Fibroblast of skin of scalp (primary cell): Measurements from ENCODE around the gene ATAD1. TPM values are rescaled to one million over a fixed set of nuclear protein-coding genes. Genes with fewer than 3 reads are reported as not detected.
"Not testable (repeated sequence)": the region's sequence is repeated elsewhere in the genome, so short reads cannot be mapped to it uniquely, and the experiment has no call there.

ENCODE experiments used
- DNase-seq: peaks from one replicate; pipeline ENCODE4 v3.0.0-alpha.2; 2013
- polyA plus RNA-seq, 2 experiments: library from polyadenylated mRNA; unstranded; fragments of 120-200 nt; gene quantifications; one replicate each; pipeline ENCODE4 v1.2.1, GENCODE V29; 2013; ENCODE audit not compliant: insufficient read length in 2 of 2

ATAD1 gene
- 27.1 TPM for polyA plus RNA-seq (2013, experiment 1 of 2; ENCODE audit: insufficient read length)
- polyA plus RNA-seq (2013, experiment 2 of 2; ENCODE audit: insufficient read length), result 30.4 TPM

DNA sequence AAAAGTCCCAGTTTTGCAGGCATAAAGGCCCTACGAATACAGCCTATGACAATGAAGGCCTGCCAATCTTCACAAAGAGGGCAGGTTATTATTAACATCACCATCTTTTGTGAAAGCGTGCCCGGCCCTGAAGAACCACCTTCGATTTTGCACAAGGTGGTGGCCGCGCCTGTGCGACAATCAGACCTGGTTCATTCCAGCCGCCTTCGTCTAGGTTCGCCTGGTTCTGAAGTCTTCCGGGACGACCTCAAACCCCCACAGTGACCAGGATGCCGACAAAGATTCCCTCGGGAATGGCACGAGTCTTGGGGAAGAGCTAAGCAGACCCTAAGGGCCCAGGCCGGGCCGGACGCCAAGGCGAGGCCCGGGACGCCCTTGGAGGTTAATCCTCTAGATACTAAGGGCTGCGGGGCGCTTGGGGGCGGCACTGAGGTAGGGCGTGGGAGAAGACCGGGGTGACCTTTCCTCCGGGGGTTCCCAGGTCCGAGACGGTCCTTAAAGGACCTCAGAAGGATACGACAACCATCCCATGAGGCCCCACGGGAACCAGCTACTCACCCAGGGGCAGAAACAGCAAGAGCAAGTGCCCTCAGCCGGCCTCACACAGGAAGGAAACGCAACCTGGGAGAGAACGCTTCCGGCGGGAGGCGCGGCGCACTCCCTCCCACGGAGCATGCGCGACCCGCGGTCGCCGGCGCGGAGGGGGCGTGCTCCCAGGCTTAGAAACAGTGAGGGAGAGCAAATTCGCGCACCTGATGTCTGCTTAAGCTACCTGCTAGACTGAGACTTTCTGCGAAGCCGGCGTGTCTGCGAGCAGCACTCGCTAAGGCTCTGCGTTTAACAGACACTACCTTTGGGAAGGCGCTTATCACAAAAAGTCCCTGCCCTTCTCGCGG lies at the start of gene ATAD1:
Gene ATAD1, minus strand, starts transcription at position 618 of the 896 bp plus-strand sequence. CDS start 3,627 bp downstream, outside the sequence.
- DNase-seq, result peak; percentile 85

- DNase-seq, result no peak
Observed at GRCh38 chr10:87867453-87867852, 49.4 kb upstream of the ATAD1 start.

DNA sequence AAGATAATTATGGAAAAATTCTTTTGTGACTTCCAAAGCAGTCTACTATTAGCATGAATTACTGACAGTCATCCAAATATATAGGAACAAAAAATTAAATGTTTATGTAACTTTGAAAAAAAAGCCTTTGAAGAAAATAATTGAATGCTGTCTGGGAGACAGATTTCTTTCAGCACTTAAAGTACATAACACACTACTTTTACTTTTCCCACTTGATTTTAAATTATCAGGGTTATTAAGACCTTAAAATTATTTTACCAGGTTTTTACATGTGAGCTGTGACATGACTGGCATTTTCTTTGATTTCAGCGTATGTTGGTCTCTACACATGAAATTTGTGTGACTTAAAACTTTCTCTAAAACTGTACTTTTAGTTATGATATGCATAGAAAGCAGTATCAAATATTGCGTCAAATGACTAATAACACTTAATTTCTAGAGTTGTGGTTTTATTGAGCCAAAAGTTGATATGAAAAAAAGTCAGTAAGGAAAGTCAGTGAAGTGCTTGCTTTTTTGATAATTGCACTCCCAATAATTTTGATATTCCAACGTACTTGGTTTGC lies 48.5 kb upstream of the ATAD1 start:
- no peak for DNase-seq

DNA sequence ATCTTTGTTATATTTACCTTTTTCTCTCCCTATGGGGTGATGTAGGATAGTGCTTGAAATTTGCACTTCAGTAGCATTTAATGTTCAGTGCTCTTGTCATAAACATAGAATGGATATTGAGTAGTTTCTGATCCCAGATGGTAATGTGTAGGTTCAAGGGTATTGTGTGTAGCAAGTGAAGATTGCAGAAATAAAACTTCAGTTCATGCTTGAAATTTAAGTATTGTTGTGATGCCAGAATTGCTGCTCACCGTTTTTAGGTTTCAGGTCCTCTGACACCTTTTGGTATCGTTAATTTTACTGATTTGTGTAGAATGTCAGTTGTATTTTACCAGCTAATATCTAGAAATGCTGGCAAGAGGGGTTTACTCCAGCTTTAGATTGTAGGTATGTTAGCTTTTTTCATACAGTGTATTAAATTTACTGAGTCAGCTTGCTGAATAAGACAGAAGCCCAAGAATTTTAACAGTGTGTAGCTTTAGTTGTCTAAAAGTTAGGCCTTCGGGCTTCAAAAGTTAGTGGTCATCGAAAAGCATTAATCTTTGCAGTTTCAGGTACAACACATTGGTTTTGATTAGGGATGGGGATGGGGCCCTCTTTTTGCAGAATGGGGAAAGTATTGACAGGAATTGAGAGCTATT lies 47.3 kb upstream of the ATAD1 start:
- no peak for DNase-seq

DNA sequence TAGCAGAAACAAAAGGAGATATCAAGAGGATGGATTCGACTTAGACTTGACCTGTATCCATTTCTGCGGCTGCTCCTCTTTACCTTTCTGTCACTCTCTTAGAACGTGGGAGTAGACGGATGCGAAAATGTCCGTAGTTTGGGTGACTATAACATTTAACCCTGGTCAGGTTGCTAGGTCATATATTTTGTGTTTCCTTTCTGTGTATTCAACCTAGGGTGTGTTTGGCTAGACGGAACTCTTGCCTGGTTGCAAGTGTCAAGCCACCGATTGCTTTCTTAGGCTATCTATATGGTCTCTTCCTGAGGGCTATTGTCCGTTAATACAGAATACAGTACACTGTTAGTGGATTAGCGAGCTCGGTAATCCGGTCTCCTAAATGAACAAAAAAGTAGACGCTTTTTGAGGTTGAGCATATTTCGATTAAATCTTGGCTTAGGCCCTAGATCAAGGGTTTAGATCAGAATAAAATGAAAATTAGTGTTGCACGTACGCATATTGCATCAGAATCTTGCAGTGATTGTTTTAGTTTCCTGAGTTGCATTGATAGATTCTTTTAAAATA lies 46.6 kb upstream of the ATAD1 start:
- peak; percentile 34 for DNase-seq

- DNase-seq, result peak; percentile 28
Observed at GRCh38 chr10:87863951-87864495, 46.0 kb upstream of the ATAD1 start.

DNA sequence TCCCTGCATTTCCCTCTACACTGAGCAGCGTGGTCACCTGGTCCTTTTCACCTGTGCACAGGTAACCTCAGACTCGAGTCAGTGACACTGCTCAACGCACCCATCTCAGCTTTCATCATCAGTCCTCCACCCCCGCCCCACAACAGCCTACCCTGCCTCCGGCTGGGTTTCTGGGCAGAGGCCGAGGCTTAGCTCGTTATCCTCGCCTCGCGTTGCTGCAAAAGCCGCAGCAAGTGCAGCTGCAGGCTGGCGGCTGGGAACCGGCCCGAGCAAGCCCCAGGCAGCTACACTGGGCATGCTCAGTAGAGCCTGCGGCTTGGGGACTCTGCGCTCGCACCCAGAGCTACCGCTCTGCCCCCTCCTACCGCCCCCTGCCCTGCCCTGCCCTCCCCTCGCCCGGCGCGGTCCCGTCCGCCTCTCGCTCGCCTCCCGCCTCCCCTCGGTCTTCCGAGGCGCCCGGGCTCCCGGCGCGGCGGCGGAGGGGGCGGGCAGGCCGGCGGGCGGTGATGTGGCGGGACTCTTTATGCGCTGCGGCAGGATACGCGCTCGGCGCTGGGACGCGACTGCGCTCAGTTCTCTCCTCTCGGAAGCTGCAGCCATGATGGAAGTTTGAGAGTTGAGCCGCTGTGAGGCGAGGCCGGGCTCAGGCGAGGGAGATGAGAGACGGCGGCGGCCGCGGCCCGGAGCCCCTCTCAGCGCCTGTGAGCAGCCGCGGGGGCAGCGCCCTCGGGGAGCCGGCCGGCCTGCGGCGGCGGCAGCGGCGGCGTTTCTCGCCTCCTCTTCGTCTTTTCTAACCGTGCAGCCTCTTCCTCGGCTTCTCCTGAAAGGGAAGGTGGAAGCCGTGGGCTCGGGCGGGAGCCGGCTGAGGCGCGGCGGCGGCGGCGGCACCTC lies 45.3 kb upstream of the ATAD1 start, which contains the start of the genes KLLN and PTEN:
Gene KLLN, minus strand, starts transcription at position 481 of the 891 bp plus-strand sequence. CDS start 1,046 bp downstream, outside the sequence.
Gene PTEN, plus strand, starts transcription at position 573 of the 891 bp plus-strand sequence. CDS start 845 bp downstream, outside the sequence.
- DNase-seq, result peak; percentile 95

DNA sequence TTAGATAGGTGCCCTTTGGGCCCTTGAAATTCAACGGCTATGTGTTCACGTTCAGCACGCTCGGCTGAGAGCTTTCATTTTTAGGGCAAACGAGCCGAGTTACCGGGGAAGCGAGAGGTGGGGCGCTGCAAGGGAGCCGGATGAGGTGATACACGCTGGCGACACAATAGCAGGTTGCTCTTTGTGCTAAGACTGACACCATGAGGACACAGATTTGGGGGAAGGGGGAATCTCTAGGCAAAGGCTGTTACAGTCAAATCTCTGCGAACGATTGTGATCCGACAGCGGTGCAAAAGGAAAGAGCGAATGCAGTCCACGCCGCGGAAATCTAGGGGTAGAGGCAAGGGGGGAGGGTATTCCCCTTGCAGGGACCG lies 44.6 kb upstream of the ATAD1 start:
- DNase-seq, result no peak

DNA sequence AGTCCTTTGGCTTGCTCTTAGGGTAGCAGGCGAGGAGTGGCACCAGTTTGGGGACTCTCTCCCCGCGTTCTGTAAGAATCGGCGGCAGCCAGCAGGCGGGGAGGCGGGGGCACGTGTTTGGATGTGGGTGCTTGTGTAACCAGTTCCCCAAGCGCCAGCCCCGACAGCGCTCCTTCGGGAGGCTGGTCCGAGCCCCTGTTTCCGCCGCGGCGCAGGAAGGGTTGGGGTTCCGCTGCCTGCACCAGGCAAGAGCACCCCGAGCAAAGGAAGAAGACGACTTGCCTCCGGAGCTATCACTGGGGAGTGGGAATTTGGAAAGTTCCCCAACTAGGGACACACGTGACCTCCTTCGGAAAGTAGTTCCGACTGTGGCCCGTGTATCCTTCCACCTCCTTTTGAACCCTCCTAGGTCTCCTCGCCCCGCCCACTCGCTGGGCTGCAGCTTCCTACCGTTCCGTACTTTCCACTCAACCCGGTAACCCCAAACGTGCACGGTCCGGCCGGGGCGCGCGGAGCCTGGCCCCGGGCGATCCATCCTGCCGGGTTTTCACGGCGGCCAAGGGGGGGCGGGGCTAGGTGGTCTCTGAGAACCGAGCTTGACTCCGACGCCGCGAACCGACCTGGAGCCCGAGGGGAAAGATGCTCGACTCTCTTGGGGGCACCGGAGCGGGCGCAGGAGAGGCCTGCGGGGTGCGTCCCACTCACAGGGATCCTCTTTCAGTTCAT lies 44.1 kb upstream of the ATAD1 start:
- peak; percentile 99 for DNase-seq

DNA sequence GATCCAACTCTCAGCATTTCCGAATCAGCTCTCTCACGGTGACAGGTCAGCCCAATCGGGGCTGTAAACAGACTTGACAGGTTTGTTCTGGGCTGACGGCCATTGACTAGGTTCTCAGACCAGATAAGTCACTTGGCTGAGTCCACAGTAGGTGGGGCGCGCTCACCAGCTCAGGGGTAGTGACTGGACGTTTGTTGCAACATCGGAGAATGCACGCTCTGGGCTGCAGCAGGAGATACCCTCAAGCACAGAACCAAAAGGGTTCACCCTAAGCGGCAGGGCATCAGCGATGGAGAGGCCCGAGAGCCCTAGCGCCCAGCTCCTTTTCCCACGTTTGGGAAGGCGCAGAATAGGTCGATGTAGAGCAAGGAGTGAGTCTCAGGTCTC lies 43.5 kb upstream of the ATAD1 start:
- DNase-seq, result peak; percentile 59

- DNase-seq, result no peak
Observed at GRCh38 chr10:87860816-87861403, 42.9 kb upstream of the ATAD1 start.

DNA sequence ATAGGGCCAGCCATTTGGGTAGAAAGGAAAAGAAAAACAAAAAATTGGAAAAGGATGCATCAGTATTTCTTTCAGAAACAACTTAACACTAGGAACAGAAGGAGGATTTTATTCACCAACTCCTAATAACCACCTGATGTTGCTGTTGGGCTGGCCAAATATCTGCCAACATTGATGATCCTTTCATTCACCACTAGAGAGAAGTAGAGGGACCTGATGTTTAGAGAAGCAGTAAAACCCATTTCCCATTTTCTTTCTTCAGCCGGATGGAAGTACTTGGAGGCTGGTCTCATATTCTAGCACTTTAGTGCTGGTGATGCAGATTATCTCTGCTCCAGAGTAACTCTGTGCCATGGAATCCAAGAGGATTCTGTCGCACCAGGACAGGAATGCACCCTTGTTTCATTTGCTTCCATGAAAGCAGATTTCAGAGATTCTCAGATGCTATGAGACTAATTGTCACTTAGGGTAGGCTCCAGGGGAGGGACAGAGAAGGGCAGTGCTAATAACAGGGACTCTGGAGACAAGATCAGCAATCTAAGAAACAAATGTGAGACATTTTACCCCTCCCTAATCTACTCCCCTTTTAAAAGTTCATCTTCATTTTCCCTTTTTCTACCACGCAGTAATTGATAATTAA lies 42.2 kb upstream of the ATAD1 start:
- DNase-seq, result peak; percentile 81

- DNase-seq, result not testable (repeated sequence)
Observed at GRCh38 chr10:87855665-87856064, 37.6 kb upstream of the ATAD1 start.

GRCh38 chr10:87855247-87855646 lies 37.2 kb upstream of the ATAD1 start:
- not testable (repeated sequence) for DNase-seq

DNA sequence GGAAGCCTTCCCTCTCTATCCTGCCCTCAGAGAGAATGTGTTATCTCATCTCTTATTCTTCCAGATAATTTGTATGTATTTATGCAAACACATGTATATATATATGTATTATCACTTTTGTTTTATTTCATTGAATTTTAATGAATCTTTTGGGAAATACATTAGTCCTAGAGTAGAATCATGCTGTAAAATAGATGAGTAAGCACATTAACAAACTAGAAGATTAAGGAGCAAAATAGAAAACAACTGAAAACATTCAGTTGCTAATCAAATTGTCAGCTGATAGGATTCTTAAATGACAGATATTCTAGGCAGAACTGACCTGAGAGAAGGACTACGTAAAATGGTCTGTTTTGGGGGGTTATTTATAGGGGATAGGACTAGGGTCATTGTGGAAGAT lies 34.1 kb upstream of the ATAD1 start:
- no peak for DNase-seq

GRCh38 chr10:87850742-87851205 lies 32.7 kb upstream of the ATAD1 start:
- DNase-seq, result peak; percentile 69

- no peak for DNase-seq
Observed at GRCh38 chr10:87849001-87849400, 31.0 kb upstream of the ATAD1 start.

- no peak for DNase-seq
Observed at GRCh38 chr10:87847550-87847949, 29.5 kb upstream of the ATAD1 start.

GRCh38 chr10:87846711-87847110 lies 28.7 kb upstream of the ATAD1 start:
- DNase-seq, result not testable (repeated sequence)

DNA sequence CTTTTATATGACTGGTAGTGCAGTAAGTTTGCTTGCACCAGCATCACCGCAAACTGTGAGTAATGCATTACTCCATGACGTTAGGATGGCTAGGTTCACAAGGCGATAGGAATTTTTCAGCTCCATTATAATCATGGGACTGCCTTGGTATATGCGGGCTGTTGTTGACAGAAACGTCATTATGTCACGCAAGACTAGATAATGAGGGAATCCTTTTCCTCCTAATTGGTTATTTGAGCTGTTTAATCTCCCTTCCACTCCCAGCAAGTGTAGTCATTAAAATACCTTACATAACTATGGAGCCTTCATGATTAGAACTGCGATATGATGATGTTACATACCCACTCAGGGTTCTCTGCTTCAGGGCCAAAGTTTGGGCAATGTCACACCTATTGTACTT lies 28.0 kb upstream of the ATAD1 start:
- peak; percentile 18 for DNase-seq
